Smooth muscle cell (in vitro differentiated cells): ENCODE data around the gene CAMK2N2. TPM values are rescaled to one million over a fixed set of nuclear protein-coding genes. Genes with fewer than 3 reads are reported as not detected.

Experiments used
- DNase-seq: peaks from one replicate; lab custom pipeline; 2025; ENCODE audit not compliant: unreplicated experiment; lab: John Stamatoyannopoulos, UW
- H2AFZ ChIP-seq: fragments of 200-600 bp; sonication (generic); 2 replicates; pipeline ENCODE4 v1.6.0; 2016; ENCODE audit warnings: antibody characterized with exemption, low read depth, mild to moderate bottlenecking
- H3F3A ChIP-seq: fragments of 200-600 bp; sonication (generic); 2 replicates; pipeline ENCODE4 v1.6.0; 2017; ENCODE audit warnings: antibody characterized with exemption, low read depth
- H3K27ac ChIP-seq: fragments of 200-600 bp; sonication (generic); 2 replicates; pipeline ENCODE4 v1.5.1; 2016; ENCODE audit warnings: low read depth, mild to moderate bottlenecking
- H3K27me3 ChIP-seq: fragments of 200-600 bp; sonication (generic); 2 replicates; pipeline ENCODE4 v1.6.1; 2016; ENCODE audit warnings: low read depth, mild to moderate bottlenecking
- H3K36me3 ChIP-seq: fragments of 200-600 bp; sonication (generic); 2 replicates; pipeline ENCODE4 v1.5.1; 2016; ENCODE audit warnings: low read depth
- H3K4me1 ChIP-seq: fragments of 200-600 bp; sonication (generic); 2 replicates; pipeline ENCODE4 v1.5.1; 2016; ENCODE audit warnings: low read depth
- H3K4me2 ChIP-seq: fragments of 200-600 bp; sonication (generic); 2 replicates; pipeline ENCODE4 v1.6.0; 2016; ENCODE audit warnings: mild to moderate bottlenecking
- H3K4me3 ChIP-seq: fragments of 200-600 bp; sonication (generic); 2 replicates; pipeline ENCODE4 v1.5.1; 2016; ENCODE audit warnings: mild to moderate bottlenecking
- H3K79me2 ChIP-seq: fragments of 200-600 bp; sonication (generic); 2 replicates; pipeline ENCODE4 v1.6.0; 2016; ENCODE audit warnings: low read depth, mild to moderate bottlenecking
- H3K9ac ChIP-seq: fragments of 200-600 bp; sonication (generic); 2 replicates; pipeline ENCODE4 v1.6.0; 2016; ENCODE audit warnings: low read depth
- H3K9me3 ChIP-seq: fragments of 200-600 bp; sonication (generic); replicated peaks from 2 replicates; pipeline ENCODE4 v1.5.1; 2016; ENCODE audit warnings: low read depth
- H4K20me1 ChIP-seq: fragments of 200-600 bp; sonication (generic); 2 replicates; pipeline ENCODE4 v1.6.0; 2016; ENCODE audit warnings: low read depth
- WGBS: methylation state at CpG from one replicate; pipeline ENCODE4 v1.1.7; 2016; ENCODE audit warnings: low lambda C conversion rate; 5-methylcytosine and 5-hydroxymethylcytosine counted together
- polyA plus RNA-seq: library from polyadenylated mRNA; unstranded; fragments of >200 nt; fragmentation: Nextera tagmentation; extraction: Ambion mirVana; gene quantifications from 2 replicates; pipeline ENCODE4 v1.2.1, GENCODE V29; 2016
- total RNA-seq: library from RNA; depleted of rRNA; stranded (reverse); fragments of >200 nt; gene quantifications from 2 replicates; pipeline ENCODE4 v1.2.3, GENCODE V29; 2014
- TF ChIP-seq, protein P1 (sequence below): fragments of 200-600 bp; sonication (generic); IDR thresholded peaks from 2 replicates; pipeline ENCODE4 v1.5.1; 2017; ENCODE audit warnings: borderline replicate concordance, mild to moderate bottlenecking, antibody characterized with exemption; ENCODE audit not compliant: insufficient read depth, poor library complexity, severe bottlenecking

Gene CAMK2N2
- total and polyA plus RNA-seq, 2 experiments from 2014 or later = not detected

DNA sequence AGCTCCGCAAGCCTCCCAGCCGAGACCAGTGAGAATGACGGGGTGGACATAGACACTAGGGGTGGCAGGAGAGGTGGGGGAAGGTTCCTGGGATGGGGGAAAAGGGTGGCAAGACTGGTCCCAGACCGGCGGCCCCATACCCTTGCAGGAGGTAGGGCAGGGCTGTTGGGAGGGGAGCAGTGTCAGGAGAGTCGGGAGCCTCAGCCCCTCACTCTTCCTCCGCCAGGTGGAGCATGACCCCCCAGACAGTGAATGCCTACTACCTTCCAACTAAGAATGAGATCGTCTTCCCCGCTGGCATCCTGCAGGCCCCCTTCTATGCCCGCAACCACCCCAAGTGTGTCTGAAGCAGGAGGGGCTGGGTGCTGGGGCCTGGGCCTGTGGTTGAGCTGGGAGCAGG is 29.0 kb upstream of the CAMK2N2 start:
- Histone ChIP-seq H3K79me2 (no peaks in the 10 kb centered on the region), H3K4me2 (no peak overlapping the region), H3K36me3 (no peaks in the 10 kb centered on the region), H3K9me3 (no peaks in the 10 kb centered on the region), H3F3A (no peaks in the 10 kb centered on the region), H3K27me3 (peaks cover 11% of the 10 kb centered on the region), H4K20me1 (no peaks in the 10 kb centered on the region), H3K4me1 (no peaks in the 10 kb centered on the region), H3K9ac (no peak overlapping the region), H3K27ac (no peak overlapping the region), H3K4me3 (no peak overlapping the region), H2AFZ (no peak overlapping the region)
- WGBS = 89% methylated on average over 10 of the region's 10 CpGs
- no peak for DNase-seq
- TF ChIP-seq, protein P1, sequence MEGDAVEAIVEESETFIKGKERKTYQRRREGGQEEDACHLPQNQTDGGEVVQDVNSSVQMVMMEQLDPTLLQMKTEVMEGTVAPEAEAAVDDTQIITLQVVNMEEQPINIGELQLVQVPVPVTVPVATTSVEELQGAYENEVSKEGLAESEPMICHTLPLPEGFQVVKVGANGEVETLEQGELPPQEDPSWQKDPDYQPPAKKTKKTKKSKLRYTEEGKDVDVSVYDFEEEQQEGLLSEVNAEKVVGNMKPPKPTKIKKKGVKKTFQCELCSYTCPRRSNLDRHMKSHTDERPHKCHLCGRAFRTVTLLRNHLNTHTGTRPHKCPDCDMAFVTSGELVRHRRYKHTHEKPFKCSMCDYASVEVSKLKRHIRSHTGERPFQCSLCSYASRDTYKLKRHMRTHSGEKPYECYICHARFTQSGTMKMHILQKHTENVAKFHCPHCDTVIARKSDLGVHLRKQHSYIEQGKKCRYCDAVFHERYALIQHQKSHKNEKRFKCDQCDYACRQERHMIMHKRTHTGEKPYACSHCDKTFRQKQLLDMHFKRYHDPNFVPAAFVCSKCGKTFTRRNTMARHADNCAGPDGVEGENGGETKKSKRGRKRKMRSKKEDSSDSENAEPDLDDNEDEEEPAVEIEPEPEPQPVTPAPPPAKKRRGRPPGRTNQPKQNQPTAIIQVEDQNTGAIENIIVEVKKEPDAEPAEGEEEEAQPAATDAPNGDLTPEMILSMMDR = no peak

DNA sequence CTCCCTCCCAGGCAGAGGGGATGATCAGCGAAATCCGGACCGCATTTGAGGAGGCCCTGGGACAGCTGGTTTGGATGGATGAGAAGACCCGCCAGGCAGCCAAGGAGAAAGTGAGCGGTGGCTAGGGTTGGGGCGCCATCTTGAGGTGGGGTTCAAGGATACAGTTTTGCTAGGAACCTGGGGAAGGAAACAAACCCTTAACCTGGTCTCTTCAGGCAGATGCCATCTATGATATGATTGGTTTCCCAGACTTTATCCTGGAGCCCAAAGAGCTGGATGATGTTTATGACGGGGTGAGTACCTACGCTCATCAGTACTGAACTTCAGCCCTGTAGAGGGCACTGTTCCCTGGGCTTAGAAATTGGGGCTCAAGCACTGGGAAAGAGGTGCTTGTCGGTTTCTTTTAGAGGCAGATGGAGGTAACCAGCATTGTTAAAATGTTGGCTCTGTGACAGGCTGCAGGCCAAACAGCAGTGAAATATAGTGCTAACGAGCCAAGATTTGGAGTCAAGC is 28.1 kb upstream of the CAMK2N2 start:
- H2AFZ ChIP-seq = no peak overlapping the region
- H3K27me3 ChIP-seq = peaks cover 11% of the 10 kb centered on the region
- H3K4me2 ChIP-seq = no peak overlapping the region
- H4K20me1 ChIP-seq = no peaks in the 10 kb centered on the region
- no peaks in the 10 kb centered on the region for H3K4me1 ChIP-seq
- H3K9ac ChIP-seq = no peak overlapping the region
- 26% methylated on average over 10 of the region's 10 CpGs for WGBS
- TF ChIP-seq, protein P1 = peak; percentile 47
- no peaks in the 10 kb centered on the region for H3K79me2 ChIP-seq
- no peak overlapping the region for H3K4me3 ChIP-seq
- H3K27ac ChIP-seq = no peak overlapping the region
- no peak for DNase-seq
- H3K9me3 ChIP-seq = no peaks in the 10 kb centered on the region
- no peaks in the 10 kb centered on the region for H3K36me3 ChIP-seq
- H3F3A ChIP-seq = no peaks in the 10 kb centered on the region

DNA sequence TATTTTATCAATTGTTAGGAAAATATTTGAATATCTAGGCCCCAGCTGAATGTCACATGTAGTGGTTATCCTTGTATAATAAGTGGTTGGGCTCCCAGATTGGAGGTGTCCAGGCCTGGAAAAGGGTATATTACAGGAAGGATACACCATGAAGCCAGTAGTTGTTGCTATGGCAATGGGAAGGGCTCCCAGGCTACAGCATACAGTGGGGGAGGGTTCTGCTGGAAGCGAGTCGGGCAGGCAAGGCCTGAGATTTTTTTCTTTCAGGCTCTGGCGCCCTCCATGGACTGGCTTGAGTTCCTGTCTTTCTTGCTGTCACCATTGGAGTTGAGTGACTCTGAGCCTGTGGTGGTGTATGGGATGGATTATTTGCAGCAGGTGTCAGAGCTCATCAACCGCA is 23.3 kb upstream of the CAMK2N2 start:
- Histone ChIP-seq H2AFZ (no peak overlapping the region), H3K9me3 (no peaks in the 10 kb centered on the region), H3K27me3 (peaks cover 13% of the 10 kb centered on the region), H3K79me2 (no peaks in the 10 kb centered on the region), H3K4me2 (no peak overlapping the region), H3K36me3 (no peaks in the 10 kb centered on the region), H3K4me1 (no peaks in the 10 kb centered on the region), H3K9ac (no peak overlapping the region), H3F3A (no peaks in the 10 kb centered on the region), H4K20me1 (no peaks in the 10 kb centered on the region), H3K27ac (no peak overlapping the region), H3K4me3 (no peak overlapping the region)
- no peak for DNase-seq
- TF ChIP-seq, protein P1 = peak; percentile 18
- WGBS = 15% methylated on average over 4 of the region's 4 CpGs

DNA sequence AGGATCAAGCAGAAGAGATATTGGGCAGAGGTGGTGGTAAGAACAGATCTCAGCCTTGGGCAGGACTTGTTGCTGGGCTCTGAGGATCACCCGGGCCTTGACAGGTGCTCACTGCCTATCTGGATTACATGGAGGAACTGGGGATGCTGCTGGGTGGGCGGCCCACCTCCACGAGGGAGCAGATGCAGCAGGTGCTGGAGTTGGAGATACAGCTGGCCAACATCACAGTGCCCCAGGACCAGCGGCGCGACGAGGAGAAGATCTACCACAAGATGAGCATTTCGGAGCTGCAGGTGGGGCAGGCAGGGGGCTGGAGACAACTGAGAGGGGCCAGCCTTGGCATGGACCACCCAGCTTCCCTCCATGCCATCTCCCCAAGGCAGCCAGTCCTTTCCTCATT is 22.3 kb upstream of the CAMK2N2 start:
- no peaks in the 10 kb centered on the region for H3K9me3 ChIP-seq
- 99% methylated on average over 8 of the region's 8 CpGs for WGBS
- H3F3A ChIP-seq = no peaks in the 10 kb centered on the region
- DNase-seq = no peak
- H3K36me3 ChIP-seq = no peaks in the 10 kb centered on the region
- no peak overlapping the region for H3K9ac ChIP-seq
- no peak overlapping the region for H3K4me2 ChIP-seq
- no peaks in the 10 kb centered on the region for H4K20me1 ChIP-seq
- no peaks in the 10 kb centered on the region for H3K4me1 ChIP-seq
- no peak overlapping the region for H3K4me3 ChIP-seq
- H2AFZ ChIP-seq = no peak overlapping the region
- no peaks in the 10 kb centered on the region for H3K79me2 ChIP-seq
- TF ChIP-seq, protein P1 = no peak
- peaks cover 16% of the 10 kb centered on the region for H3K27me3 ChIP-seq
- H3K27ac ChIP-seq = no peak overlapping the region
